Nephron (organoid): ENCODE results near the gene IGSF22.

Source experiments
- H3K27ac Mint-ChIP-seq, 3 experiments: 2 replicates each; pipeline ENCODE4 v1.8.0; 2020; ENCODE audit warnings: mixed read lengths in 3 of 3, mild to moderate bottlenecking in 2 of 3, moderate library complexity in 1 of 3
- H3K27me3 Mint-ChIP-seq: 2 replicates; pipeline ENCODE4 v1.8.0; 2021; ENCODE audit warnings: low read depth, mild to moderate bottlenecking, moderate library complexity, mixed read lengths
- H3K36me3 Mint-ChIP-seq: 2 replicates; pipeline ENCODE4 v1.8.0; 2020; ENCODE audit warnings: low read depth, mixed read lengths
- H3K4me1 Mint-ChIP-seq: 2 replicates; pipeline ENCODE4 v1.8.0; 2020; ENCODE audit warnings: mixed read lengths
- H3K4me3 Mint-ChIP-seq, 3 experiments: 2 replicates each; pipeline ENCODE4 v1.8.0; 2020; ENCODE audit warnings: mild to moderate bottlenecking in 3 of 3, mixed read lengths in 3 of 3, moderate library complexity in 2 of 3
- H3K9me3 Mint-ChIP-seq: 2 replicates; pipeline ENCODE4 v1.8.0; 2020; ENCODE audit warnings: mixed read lengths
- CTCF ChIP-seq, 3 experiments: fragments of 200-600 bp; sonication (generic); IDR thresholded peaks; one replicate each; pipeline ENCODE4 v1.5.0; 2021; ENCODE audit warnings: antibody characterized with exemption in 3 of 3; ENCODE audit not compliant: unreplicated experiment in 3 of 3

IGSF22 gene

GRCh38 chr11:18726040-18726439 is at the start of gene IGSF22:
IGSF22 (minus strand) TSS chr11:18726188; CDS start chr11:18724236, 1,952 bp downstream.
- Mint-ChIP-seq H3K27me3 (peaks cover 9% of the 10 kb centered on the region), H3K36me3 (no peaks in the 10 kb centered on the region), H3K9me3 (no peaks in the 10 kb centered on the region), H3K4me3 (peak within 1 kb of the TSS in 1 of 3 experiments; percentile 7), H3K4me1 (peaks cover 20% of the 10 kb centered on the region), H3K27ac (no peak within 1 kb of the TSS)
- no peak for TF ChIP-seq CTCF (IDR thresholded peaks at IDR 0.05; ENCODE audit: unreplicated experiment in 3 of 3)

DNA sequence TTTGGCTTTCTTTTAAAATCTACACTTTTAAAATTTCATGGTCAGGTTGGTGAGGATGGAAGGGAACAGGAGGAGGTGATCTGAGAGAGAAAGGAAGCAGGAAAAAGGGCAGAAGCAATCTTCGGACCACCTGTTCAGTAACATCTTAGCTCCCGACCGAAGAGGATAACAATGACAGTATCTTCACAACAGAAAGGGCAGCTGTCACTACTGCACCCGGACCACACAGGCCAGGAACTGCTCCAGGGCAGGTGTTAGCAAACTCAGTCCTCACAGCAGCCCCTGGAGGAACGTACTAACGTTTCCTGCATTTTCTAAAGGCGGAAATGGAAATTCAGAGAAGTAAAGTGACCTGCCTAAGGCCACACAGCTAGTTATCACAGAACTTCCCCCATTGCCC is 48.8 kb upstream of the IGSF22 start:
- no peaks in the 10 kb centered on the region for H3K9me3 Mint-ChIP-seq
- H3K27ac Mint-ChIP-seq, result no peak overlapping the region
- no peak for TF ChIP-seq CTCF (IDR thresholded peaks at IDR 0.05; ENCODE audit: unreplicated experiment in 3 of 3)
- H3K27me3 Mint-ChIP-seq, result peaks cover 17% of the 10 kb centered on the region
- no peaks in the 10 kb centered on the region for H3K36me3 Mint-ChIP-seq
- H3K4me1 Mint-ChIP-seq, result peaks cover 9% of the 10 kb centered on the region
- no peak overlapping the region for H3K4me3 Mint-ChIP-seq

DNA sequence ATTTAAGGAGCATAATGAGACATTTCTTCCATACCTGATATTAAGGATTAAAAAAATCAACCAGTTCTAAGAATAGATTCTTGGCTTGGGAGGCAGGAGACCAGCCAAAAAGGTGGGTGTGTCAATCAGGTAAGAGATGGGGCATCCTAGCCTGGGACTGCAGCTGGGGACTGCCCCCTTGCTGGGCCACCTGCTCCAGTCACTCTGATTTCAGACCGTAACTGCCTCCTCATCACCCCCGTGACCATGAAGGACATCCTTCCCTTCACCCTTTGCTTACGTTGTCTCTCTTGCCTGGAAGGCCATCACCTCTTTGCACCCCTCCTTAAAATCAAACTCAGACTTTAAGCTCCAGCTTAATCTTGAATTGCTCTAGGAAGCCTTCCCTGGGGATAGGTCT is 47.7 kb upstream of the IGSF22 start:
- Mint-ChIP-seq H3K4me3 (no peak overlapping the region), H3K36me3 (no peaks in the 10 kb centered on the region), H3K4me1 (peaks cover 9% of the 10 kb centered on the region), H3K27ac (no peak overlapping the region), H3K27me3 (peaks cover 20% of the 10 kb centered on the region), H3K9me3 (no peaks in the 10 kb centered on the region)
- no peak for TF ChIP-seq CTCF (IDR thresholded peaks at IDR 0.05; ENCODE audit: unreplicated experiment in 3 of 3)

- H3K27ac Mint-ChIP-seq, result no peak overlapping the region
- peaks cover 20% of the 10 kb centered on the region for H3K27me3 Mint-ChIP-seq
- peaks cover 9% of the 10 kb centered on the region for H3K4me1 Mint-ChIP-seq
- no peak for TF ChIP-seq CTCF (IDR thresholded peaks at IDR 0.05; ENCODE audit: unreplicated experiment in 3 of 3)
- no peaks in the 10 kb centered on the region for H3K9me3 Mint-ChIP-seq
- H3K36me3 Mint-ChIP-seq, result no peaks in the 10 kb centered on the region
- no peak overlapping the region for H3K4me3 Mint-ChIP-seq
These were observed 47.1 kb upstream of the IGSF22 start for GRCh38 chr11:18773104-18773503.

DNA sequence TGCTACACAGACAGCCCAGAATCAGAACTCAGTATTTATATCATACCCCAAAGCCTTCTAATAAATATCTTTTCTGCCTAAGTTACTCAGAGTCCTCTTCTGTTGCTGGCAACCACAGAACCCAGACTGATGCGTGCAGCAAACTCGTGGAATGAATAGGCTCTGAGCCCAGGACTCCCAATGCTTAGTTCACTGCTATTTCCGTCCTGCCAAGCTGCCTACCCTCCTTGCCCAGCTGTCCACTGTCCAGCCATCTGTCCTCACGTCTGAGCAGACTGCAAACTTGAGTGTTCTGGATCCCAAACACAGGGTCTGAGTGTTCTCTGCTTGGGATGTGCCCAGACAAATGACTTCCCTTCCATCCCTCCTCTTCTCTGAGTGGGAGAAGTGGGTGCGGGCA is 46.2 kb upstream of the IGSF22 start:
- TF ChIP-seq CTCF (IDR thresholded peaks at IDR 0.05; ENCODE audit: unreplicated experiment in 3 of 3), result no peak
- H3K4me3 Mint-ChIP-seq, result no peak overlapping the region
- H3K27me3 Mint-ChIP-seq, result peaks cover 20% of the 10 kb centered on the region
- no peaks in the 10 kb centered on the region for H3K9me3 Mint-ChIP-seq
- H3K36me3 Mint-ChIP-seq, result no peaks in the 10 kb centered on the region
- peaks cover 9% of the 10 kb centered on the region for H3K4me1 Mint-ChIP-seq
- no peak overlapping the region for H3K27ac Mint-ChIP-seq

- no peak for TF ChIP-seq CTCF (IDR thresholded peaks at IDR 0.05; ENCODE audit: unreplicated experiment in 3 of 3)
- Mint-ChIP-seq H3K9me3 (no peaks in the 10 kb centered on the region), H3K36me3 (no peaks in the 10 kb centered on the region), H3K4me3 (no peak overlapping the region), H3K27ac (no peak overlapping the region), H3K27me3 (peaks cover 20% of the 10 kb centered on the region), H3K4me1 (peaks cover 9% of the 10 kb centered on the region)
These were observed 45.5 kb upstream of the IGSF22 start for GRCh38 chr11:18771266-18772035.
